Neural cell (in vitro differentiated cells): ENCODE data around the gene ZFPM1.

Source experiments
- CTCF ChIP-seq: fragments of 450-650 bp; IDR thresholded peaks from 2 replicates; pipeline ENCODE4 v1.5.1; 2014; ENCODE audit warnings: antibody characterized with exemption, mild to moderate bottlenecking, moderate library complexity; ENCODE audit not compliant: poor library complexity, severe bottlenecking
- EP300 ChIP-seq: fragments of 450-650 bp; conservative IDR thresholded peaks from 2 replicates; pipeline ENCODE4 v1.6.1; 2014; ENCODE audit warnings: antibody characterized with exemption, mild to moderate bottlenecking, moderate library complexity; ENCODE audit not compliant: poor library complexity, severe bottlenecking
- EZH2 ChIP-seq: fragments of 200-600, 300-800 bp; shearing (Covaris generic), sonication (generic); IDR thresholded peaks from 2 replicates; pipeline ENCODE4 v1.6.1; 2014; ENCODE audit warnings: antibody characterized with exemption, low read length, borderline replicate concordance, mild to moderate bottlenecking; ENCODE audit not compliant: insufficient read depth, poor library complexity, severe bottlenecking
- POLR2AphosphoS5 ChIP-seq: IDR thresholded peaks from 2 replicates; pipeline ENCODE4 v1.6.1; 2012
- SMC3 ChIP-seq: fragments of 450-650 bp; conservative IDR thresholded peaks from 2 replicates; pipeline ENCODE4 v1.6.1; 2014; ENCODE audit warnings: antibody characterized with exemption, mild to moderate bottlenecking, moderate library complexity; ENCODE audit not compliant: poor library complexity
- TAF1 ChIP-seq: IDR thresholded peaks from 2 replicates; pipeline ENCODE4 v1.6.1; 2012; ENCODE audit warnings: low read depth

DNA sequence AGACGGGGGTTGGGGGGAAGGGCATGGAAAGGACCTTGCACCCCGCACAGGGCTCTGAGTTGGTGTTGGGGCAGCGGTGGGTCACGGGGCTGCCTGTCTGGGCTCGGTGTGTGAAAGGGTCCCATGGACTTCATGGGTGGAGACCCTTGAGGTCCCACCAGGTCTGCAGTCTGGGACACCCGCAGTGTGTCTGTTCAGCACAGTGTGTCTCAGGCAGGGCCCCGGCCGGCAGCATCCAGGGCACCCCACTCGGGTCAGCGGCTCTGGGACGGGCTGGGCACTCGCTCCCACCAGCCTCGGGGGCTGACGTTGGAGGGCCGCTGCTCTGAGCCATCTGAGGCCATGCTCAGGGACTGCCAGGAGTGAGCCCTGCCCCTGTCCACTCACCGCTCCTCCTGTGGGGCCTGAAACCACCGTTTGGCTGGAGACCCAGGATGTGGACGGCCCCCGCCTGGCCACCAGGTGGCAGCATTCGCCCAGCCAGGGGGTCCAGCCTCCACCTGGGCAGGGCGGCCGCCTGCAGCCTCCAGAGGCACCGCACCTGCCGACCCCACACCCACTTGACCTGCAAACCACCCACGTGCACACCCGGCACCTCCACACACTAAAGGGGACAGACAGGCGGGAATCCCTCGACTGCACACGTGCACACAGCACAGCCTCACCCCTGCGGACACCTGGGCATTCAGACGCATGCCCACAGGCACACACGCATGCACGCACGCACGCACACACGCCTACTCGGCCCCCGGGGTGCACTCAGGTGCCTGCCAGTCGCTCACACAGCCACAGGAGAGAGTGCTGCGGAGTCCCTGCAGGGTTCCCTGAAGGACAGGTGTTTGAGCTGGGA lies 10.1 kb upstream of the ZFPM1 start:
- TF ChIP-seq CTCF (peak; percentile 96), EP300 (no peak), SMC3 (peak; percentile 97), EZH2 (no peak), TAF1 (no peak), POLR2AphosphoS5 (no peak)
